Measurements from ENCODE around the gene ABLIM3. TPM values are rescaled to one million over a fixed set of nuclear protein-coding genes. Genes with fewer than 3 reads are reported as not detected.

The ABLIM3 gene
- total and polyA plus RNA-seq, 4 donors, result 8.0 to 54.2 (median 33.6) TPM

- H3K27me3 ChIP-seq (ENCODE audit: control insufficient read depth in 3 of 3, insufficient read depth in 3 of 3, low read length in 2 of 3), result peaks cover 0 to 8% (median 0%) of the 10 kb centered on the region in 3 donors
- peaks cover 0 to 3% (median 0%) of the 10 kb centered on the region in 4 donors for H3K36me3 ChIP-seq (ENCODE audit: control insufficient read depth in 4 of 4, insufficient read depth in 4 of 4, low read length in 4 of 4)
- no peak overlapping the region for H3K27ac ChIP-seq (ENCODE audit: low read depth in 1 of 2, low read length in 1 of 2)
- H3K4me3 ChIP-seq, result no peak overlapping the region
- ATAC-seq (ENCODE audit: insufficient read depth, low FRiP score) (no peak), DNase-seq (no peak)
- 73 to 82% methylated on average over 4 of the region's 4 CpGs for WGBS, 2 donors
- TF ChIP-seq, protein P1, sequence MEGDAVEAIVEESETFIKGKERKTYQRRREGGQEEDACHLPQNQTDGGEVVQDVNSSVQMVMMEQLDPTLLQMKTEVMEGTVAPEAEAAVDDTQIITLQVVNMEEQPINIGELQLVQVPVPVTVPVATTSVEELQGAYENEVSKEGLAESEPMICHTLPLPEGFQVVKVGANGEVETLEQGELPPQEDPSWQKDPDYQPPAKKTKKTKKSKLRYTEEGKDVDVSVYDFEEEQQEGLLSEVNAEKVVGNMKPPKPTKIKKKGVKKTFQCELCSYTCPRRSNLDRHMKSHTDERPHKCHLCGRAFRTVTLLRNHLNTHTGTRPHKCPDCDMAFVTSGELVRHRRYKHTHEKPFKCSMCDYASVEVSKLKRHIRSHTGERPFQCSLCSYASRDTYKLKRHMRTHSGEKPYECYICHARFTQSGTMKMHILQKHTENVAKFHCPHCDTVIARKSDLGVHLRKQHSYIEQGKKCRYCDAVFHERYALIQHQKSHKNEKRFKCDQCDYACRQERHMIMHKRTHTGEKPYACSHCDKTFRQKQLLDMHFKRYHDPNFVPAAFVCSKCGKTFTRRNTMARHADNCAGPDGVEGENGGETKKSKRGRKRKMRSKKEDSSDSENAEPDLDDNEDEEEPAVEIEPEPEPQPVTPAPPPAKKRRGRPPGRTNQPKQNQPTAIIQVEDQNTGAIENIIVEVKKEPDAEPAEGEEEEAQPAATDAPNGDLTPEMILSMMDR (IDR thresholded peaks at IDR 0.05; ENCODE audit: control extremely low read depth, extremely low read depth), result no peak
- H3K4me1 ChIP-seq (ENCODE audit: control insufficient read depth in 5 of 5, insufficient read depth in 5 of 5, low read length in 5 of 5), result no peaks in the 10 kb centered on the region
- H3K9me3 ChIP-seq (ENCODE audit: control insufficient read depth in 4 of 4, insufficient read depth in 3 of 4, low read length in 3 of 4), result peaks cover 0 to 2% (median 0%) of the 10 kb centered on the region in 4 donors
- no peak overlapping the region for H3K9ac ChIP-seq (ENCODE audit: insufficient read depth in 1 of 2, low read length in 2 of 2)
These were observed 121.0 kb downstream of the ABLIM3 start for GRCh38 chr5:149262315-149262714.

DNA sequence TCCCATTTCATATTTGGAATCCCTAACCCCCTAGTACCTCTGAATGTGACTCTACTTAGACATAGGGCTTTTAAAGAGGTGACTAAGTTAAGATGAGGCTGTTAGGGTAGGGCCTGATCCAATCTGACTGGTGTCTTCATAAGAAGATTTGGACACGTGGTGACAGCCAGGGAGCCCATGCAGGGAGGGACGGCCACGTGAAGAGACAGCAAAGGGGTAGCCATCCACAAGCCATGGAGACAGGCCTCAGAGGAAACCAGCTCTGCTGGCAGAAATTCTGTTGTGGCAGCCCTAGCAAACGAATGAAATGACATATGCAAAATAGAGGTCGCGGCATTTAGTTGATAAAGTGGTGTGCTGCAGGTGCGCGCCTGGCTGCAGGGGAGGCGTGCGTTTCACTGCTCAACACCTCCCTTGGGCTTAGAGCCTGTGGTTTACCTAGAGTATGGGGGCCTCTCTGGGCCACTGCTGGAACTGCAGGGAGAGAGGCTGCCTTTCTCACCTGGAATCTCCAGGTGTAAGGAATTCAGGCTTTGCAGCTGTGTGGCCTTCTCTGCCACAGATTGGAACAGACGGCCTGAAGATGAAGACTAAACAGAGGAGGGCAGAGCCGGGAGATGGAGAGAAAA, 123.3 kb downstream of the ABLIM3 start:
- peak in 1 of 3 donors; percentile 17 for DNase-seq
- Histone ChIP-seq H3K9ac (ENCODE audit: insufficient read depth in 1 of 2, low read length in 2 of 2) (no peak overlapping the region), H3K36me3 (ENCODE audit: control insufficient read depth in 4 of 4, insufficient read depth in 4 of 4, low read length in 4 of 4) (no peaks in the 10 kb centered on the region), H3K9me3 (ENCODE audit: control insufficient read depth in 4 of 4, insufficient read depth in 3 of 4, low read length in 3 of 4) (peaks cover 0 to 6% (median under 1%) of the 10 kb centered on the region in 4 donors), H3K27me3 (ENCODE audit: control insufficient read depth in 3 of 3, insufficient read depth in 3 of 3, low read length in 2 of 3) (peaks cover 0 to 8% (median 0%) of the 10 kb centered on the region in 3 donors), H3K4me1 (ENCODE audit: control insufficient read depth in 5 of 5, insufficient read depth in 5 of 5, low read length in 5 of 5) (no peaks in the 10 kb centered on the region), H3K4me3 (no peak overlapping the region), H3K27ac (ENCODE audit: low read depth in 1 of 2, low read length in 1 of 2) (no peak overlapping the region)
- WGBS, 2 donors, result 40 to 47% methylated on average over 12 of the region's 12 CpGs
- ATAC-seq (ENCODE audit: insufficient read depth, low FRiP score), result no peak
- TF ChIP-seq, protein P1 (IDR thresholded peaks at IDR 0.05; ENCODE audit: control extremely low read depth, extremely low read depth), result no peak

- 88 to 91% methylated on average over 7 of the region's 7 CpGs for WGBS, 2 donors
- TF ChIP-seq, protein P1 (IDR thresholded peaks at IDR 0.05; ENCODE audit: control extremely low read depth, extremely low read depth), result no peak
- Histone ChIP-seq H3K27me3 (ENCODE audit: control insufficient read depth in 3 of 3, insufficient read depth in 3 of 3, low read length in 2 of 3) (peaks cover 0 to 8% (median 0%) of the 10 kb centered on the region in 3 donors), H3K27ac (ENCODE audit: low read depth in 1 of 2, low read length in 1 of 2) (no peak overlapping the region), H3K9me3 (ENCODE audit: control insufficient read depth in 4 of 4, insufficient read depth in 3 of 4, low read length in 3 of 4) (peaks cover 0 to 6% (median under 1%) of the 10 kb centered on the region in 4 donors), H3K4me3 (no peak overlapping the region), H3K36me3 (ENCODE audit: control insufficient read depth in 4 of 4, insufficient read depth in 4 of 4, low read length in 4 of 4) (no peaks in the 10 kb centered on the region), H3K9ac (ENCODE audit: insufficient read depth in 1 of 2, low read length in 2 of 2) (no peak overlapping the region), H3K4me1 (ENCODE audit: control insufficient read depth in 5 of 5, insufficient read depth in 5 of 5, low read length in 5 of 5) (no peaks in the 10 kb centered on the region)
- no peak for DNase-seq
- no peak for ATAC-seq (ENCODE audit: insufficient read depth, low FRiP score)
These were observed 123.8 kb downstream of the ABLIM3 start for GRCh38 chr5:149265068-149265465.
